HUES6 (cell line): Measurements from ENCODE around the gene COPRS.

ENCODE experiments used
- H3K27ac ChIP-seq: 2 replicates; pipeline ENCODE4 v1.7.0; 2013; ENCODE audit warnings: low read depth, mild to moderate bottlenecking, low read length, inconsistent platforms
- H3K27me3 ChIP-seq: 2 replicates; pipeline ENCODE4 v1.6.1; 2013; ENCODE audit warnings: low read length; ENCODE audit not compliant: control insufficient read depth, insufficient read depth
- H3K36me3 ChIP-seq: 2 replicates; pipeline ENCODE4 v1.6.1; 2013; ENCODE audit warnings: low read length; ENCODE audit not compliant: control insufficient read depth, insufficient read depth
- H3K4me1 ChIP-seq: 2 replicates; pipeline ENCODE4 v1.6.1; 2013; ENCODE audit warnings: low read length; ENCODE audit not compliant: control insufficient read depth, insufficient read depth
- H3K4me3 ChIP-seq: 2 replicates; pipeline ENCODE4 v1.5.1; 2013; ENCODE audit warnings: low read depth, low read length
- H3K9ac ChIP-seq: one replicate; pipeline ENCODE4 v1.6.1; 2013; ENCODE audit warnings: mild to moderate bottlenecking, low read length
- H3K9me3 ChIP-seq: 2 replicates; pipeline ENCODE4 v1.6.1; 2013; ENCODE audit warnings: low read depth, low read length; ENCODE audit not compliant: control insufficient read depth, insufficient read depth

Gene COPRS

DNA sequence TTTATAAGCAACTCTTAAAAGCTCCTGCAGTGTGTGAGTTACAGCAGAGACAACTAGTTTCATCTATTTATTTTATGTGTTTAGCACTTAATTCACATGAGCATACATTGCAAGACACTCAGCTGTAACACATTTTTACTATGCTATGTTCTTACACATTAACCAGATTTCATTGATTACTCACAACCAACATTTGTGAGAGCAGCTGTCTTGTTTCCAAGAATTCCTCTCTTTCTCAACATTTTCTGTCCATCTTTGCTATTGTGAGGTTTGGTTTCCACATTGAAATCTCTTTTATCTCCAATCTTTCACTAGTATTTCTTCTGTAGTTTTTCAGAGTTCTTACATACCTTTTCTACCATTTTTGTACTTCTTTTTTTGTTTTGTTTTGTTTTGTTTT is 51.2 kb downstream of the COPRS start:
- Histone ChIP-seq H3K27ac (no peak overlapping the region), H3K27me3 (no peaks in the 10 kb centered on the region), H3K4me1 (no peaks in the 10 kb centered on the region), H3K9ac (no peak overlapping the region), H3K36me3 (no peaks in the 10 kb centered on the region), H3K4me3 (no peak overlapping the region), H3K9me3 (0 out of 2 replicates have a peak, but pooled peaks cover 5% of the 10 kb centered on the region)

DNA sequence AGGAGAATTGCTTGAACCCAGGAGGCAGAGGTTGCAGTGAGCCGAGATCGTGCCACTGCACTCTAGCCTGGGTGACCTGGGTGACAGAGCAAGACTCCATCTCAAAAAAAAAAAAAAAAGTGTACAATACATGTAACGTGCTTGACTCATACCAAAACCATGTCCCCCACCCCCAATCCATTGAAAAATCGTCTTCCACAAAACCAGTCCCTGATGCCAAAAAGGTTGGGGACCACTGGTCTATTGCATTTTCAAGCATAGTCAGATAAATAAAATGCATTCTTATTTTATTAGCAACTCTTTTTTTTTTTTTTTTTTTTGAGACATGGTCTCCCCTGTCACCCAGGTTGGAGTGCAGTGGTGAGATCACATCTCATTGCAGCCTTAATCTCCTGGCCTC is 52.1 kb downstream of the COPRS start:
- H3K27ac ChIP-seq, result no peak overlapping the region
- H3K9me3 ChIP-seq, result 0 out of 2 replicates have a peak, but pooled peaks cover 5% of the 10 kb centered on the region
- H3K9ac ChIP-seq, result no peak overlapping the region
- no peaks in the 10 kb centered on the region for H3K4me1 ChIP-seq
- H3K4me3 ChIP-seq, result no peak overlapping the region
- no peaks in the 10 kb centered on the region for H3K27me3 ChIP-seq
- H3K36me3 ChIP-seq, result no peaks in the 10 kb centered on the region

GRCh38 chr17:31803494-31804213 is 55.4 kb downstream of the COPRS start:
- no peaks in the 10 kb centered on the region for H3K36me3 ChIP-seq
- no peak overlapping the region for H3K9ac ChIP-seq
- H3K9me3 ChIP-seq, result 0 out of 2 replicates have a peak, but pooled peaks cover 5% of the 10 kb centered on the region
- H3K27me3 ChIP-seq, result no peaks in the 10 kb centered on the region
- no peak overlapping the region for H3K4me3 ChIP-seq
- H3K27ac ChIP-seq, result no peak overlapping the region
- H3K4me1 ChIP-seq, result no peaks in the 10 kb centered on the region

- H3K27ac ChIP-seq, result no peak overlapping the region
- H3K9ac ChIP-seq, result no peak overlapping the region
These were observed 56.5 kb downstream of the COPRS start for GRCh38 chr17:31802502-31802901.

More at GRCh38 chr17:31802502-31802901, 56.5 kb downstream of the COPRS start:
- 0 out of 2 replicates have a peak, but pooled peaks cover 5% of the 10 kb centered on the region for H3K9me3 ChIP-seq
- no peaks in the 10 kb centered on the region for H3K27me3 ChIP-seq
- no peaks in the 10 kb centered on the region for H3K4me1 ChIP-seq
- no peaks in the 10 kb centered on the region for H3K36me3 ChIP-seq
- H3K4me3 ChIP-seq, result no peak overlapping the region
